H1 (cell line): ENCODE results near the gene CHD2. TPM values are rescaled to one million over a fixed set of nuclear protein-coding genes. Genes with fewer than 3 reads are reported as not detected.

Experiments used
- CTCF ChIA-PET: fragments of 300-600 bp; sonication (Branson Sonifier 250); formaldehyde crosslinking; loops from one replicate; lab custom pipeline; 2021; ENCODE audit not compliant: partially characterized antibody; lab: Charles Lee
- POLR2A ChIA-PET: fragments of 300-600 bp; sonication (Branson Sonifier 250); formaldehyde crosslinking; loops from one replicate; lab custom pipeline; 2021; ENCODE audit warnings: inconsistent platforms; ENCODE audit not compliant: partially characterized antibody; lab: Charles Lee
- DNase-seq, 2 experiments: peaks; one replicate each; pipeline versions ENCODE4 v3.0.0 to v3.0.0-alpha.2; 2010 to 2022; ENCODE audit warnings: low spot score in 2 of 2, low read depth in 1 of 2, mixed read lengths in 1 of 2
- FAIRE-seq: peaks from 2 replicates; lab custom pipeline; 2011; peaks lifted over from hg19 to GRCh38; lab: Jason Lieb, UNC
- H2AFZ ChIP-seq: 2 replicates; pipeline ENCODE4 v1.8.1; 2012; ENCODE audit warnings: low read length, inconsistent platforms
- H2AK5ac ChIP-seq: 2 replicates; pipeline ENCODE4 v1.6.1; 2013; ENCODE audit warnings: low read depth, low read length
- H2BK120ac ChIP-seq: replicated peaks from 2 replicates; pipeline ENCODE3; 2013; ENCODE audit warnings: low read depth, low read length, inconsistent platforms
- H2BK12ac ChIP-seq: 2 replicates; pipeline ENCODE4 v1.6.1; 2013; ENCODE audit warnings: low read depth, low read length
- H2BK15ac ChIP-seq: 2 replicates; pipeline ENCODE4 v1.6.1; 2013; ENCODE audit warnings: low read length
- H2BK20ac ChIP-seq: 2 replicates; pipeline ENCODE4 v1.6.1; 2013; ENCODE audit warnings: low read length
- H2BK5ac ChIP-seq: 2 replicates; pipeline ENCODE4 v1.6.1; 2013; ENCODE audit warnings: low read depth, low read length
- H3K14ac ChIP-seq: 2 replicates; pipeline ENCODE4 v1.6.1; 2013; ENCODE audit warnings: inconsistent platforms; ENCODE audit not compliant: insufficient read length
- H3K18ac ChIP-seq: 2 replicates; pipeline ENCODE4 v1.6.1; 2013; ENCODE audit warnings: low read length; ENCODE audit errors: extremely low read depth
- H3K23ac ChIP-seq: 2 replicates; pipeline ENCODE4 v1.6.1; 2013; ENCODE audit warnings: inconsistent platforms; ENCODE audit not compliant: insufficient read length
- H3K23me2 ChIP-seq: 2 replicates; pipeline ENCODE4 v1.6.1; 2013; ENCODE audit warnings: low read depth, low read length
- H3K27ac ChIP-seq: 2 replicates; pipeline ENCODE4 v1.6.1; 2011; ENCODE audit warnings: low read depth, low read length, inconsistent platforms
- H3K27me3 ChIP-seq, 4 experiments: replicated peaks in 1 of 4; 1 replicate in 1 of 4; 2 replicates in 3 of 4; pipeline versions ENCODE4 v1.6.1 to v1.8.1; 2011 to 2013; ENCODE audit warnings: low read length in 3 of 4, mild to moderate bottlenecking in 3 of 4, inconsistent platforms in 2 of 4, mixed read lengths in 2 of 4, moderate library complexity in 1 of 4; ENCODE audit not compliant: control insufficient read depth in 3 of 4, insufficient read depth in 3 of 4; ENCODE audit errors: extremely low read depth in 1 of 4
- H3K36me3 ChIP-seq, 4 experiments: 2 replicates each; pipeline versions ENCODE4 v1.6.1 to v1.8.1; 2011 to 2013; ENCODE audit warnings: mild to moderate bottlenecking in 4 of 4, low read length in 3 of 4, moderate library complexity in 2 of 4, control low read depth in 1 of 4, inconsistent platforms in 1 of 4; ENCODE audit not compliant: insufficient read depth in 4 of 4, control insufficient read depth in 2 of 4
- H3K4ac ChIP-seq: replicated peaks from 2 replicates; pipeline ENCODE3; 2013; ENCODE audit warnings: low read length, low read depth, mixed read lengths, inconsistent platforms; ENCODE audit not compliant: insufficient read length
- H3K4me1 ChIP-seq, 4 experiments: replicated peaks in 1 of 4; 1 replicate in 1 of 4; 2 replicates in 3 of 4; pipeline versions ENCODE4 v1.6.1 to v1.8.1; 2011 to 2013; ENCODE audit warnings: low read length in 3 of 4, inconsistent platforms in 2 of 4, mixed read lengths in 1 of 4; ENCODE audit not compliant: insufficient read depth in 4 of 4, control insufficient read depth in 3 of 4
- H3K4me2 ChIP-seq, 2 experiments: 2 replicates each; pipeline versions ENCODE4 v1.6.1 to v1.8.1; 2011 to 2013; ENCODE audit warnings: low read depth in 2 of 2, low read length in 2 of 2, control low read depth in 1 of 2, inconsistent platforms in 1 of 2, mild to moderate bottlenecking in 1 of 2; ENCODE audit not compliant: insufficient read depth in 1 of 2
- H3K4me3 ChIP-seq, 4 experiments: fragments of 200-600, 300-600 bp in 1 of 4; sonication (generic), shearing (Covaris generic), sonication (Bioruptor Twin) in 1 of 4; 2 replicates each; pipeline versions ENCODE4 v1.5.1 to v1.8.1; 2011 to 2016; ENCODE audit warnings: low read length in 4 of 4, low read depth in 3 of 4, control low read depth in 2 of 4, inconsistent platforms in 2 of 4, mild to moderate bottlenecking in 2 of 4, mixed read lengths in 1 of 4, moderate library complexity in 1 of 4; ENCODE audit not compliant: insufficient read depth in 2 of 4; ENCODE audit errors: extremely low read depth in 1 of 4
- H3K56ac ChIP-seq: replicated peaks from 2 replicates; pipeline ENCODE3; 2013; ENCODE audit warnings: low read depth, mild to moderate bottlenecking, mixed read lengths, low read length, inconsistent platforms; ENCODE audit not compliant: insufficient read length
- H3K79me1 ChIP-seq: 2 replicates; pipeline ENCODE4 v1.6.1; 2013; ENCODE audit warnings: low read depth, low read length, control low read depth
- H3K79me2 ChIP-seq, 2 experiments: 2 replicates each; pipeline versions ENCODE4 v1.6.1 to v1.8.1; 2012 to 2013; ENCODE audit warnings: low read length in 2 of 2, mild to moderate bottlenecking in 2 of 2, inconsistent platforms in 1 of 2; ENCODE audit not compliant: insufficient read depth in 2 of 2, control insufficient read depth in 1 of 2
- H3K9ac ChIP-seq, 4 experiments: replicated peaks in 1 of 4; 1 replicate in 1 of 4; 2 replicates in 3 of 4; pipeline versions ENCODE4 v1.6.1 to v1.8.1; 2011 to 2013; ENCODE audit warnings: low read depth in 3 of 4, low read length in 3 of 4, control low read depth in 2 of 4, mild to moderate bottlenecking in 2 of 4, moderate library complexity in 2 of 4, inconsistent platforms in 1 of 4; ENCODE audit errors: extremely low read depth in 1 of 4
- H3K9me3 ChIP-seq, 2 experiments: 2 replicates each; pipeline versions ENCODE4 v1.6.1 to v1.8.1; 2012 to 2013; ENCODE audit warnings: mild to moderate bottlenecking in 2 of 2, moderate library complexity in 2 of 2, control low read depth in 1 of 2, inconsistent platforms in 1 of 2, low read depth in 1 of 2, low read length in 1 of 2, mixed read lengths in 1 of 2; ENCODE audit not compliant: insufficient read depth in 2 of 2
- H4K20me1 ChIP-seq, 2 experiments: replicated peaks in 1 of 2; 2 replicates each; pipeline versions ENCODE3 to v1.8.1; 2011 to 2013; ENCODE audit warnings: inconsistent platforms in 2 of 2, low read length in 2 of 2, mild to moderate bottlenecking in 1 of 2; ENCODE audit not compliant: insufficient read depth in 2 of 2, control insufficient read depth in 1 of 2
- H4K5ac ChIP-seq: 2 replicates; pipeline ENCODE4 v1.6.1; 2013; ENCODE audit warnings: low read length, low read depth, mixed read lengths, inconsistent platforms; ENCODE audit not compliant: insufficient read length
- H4K8ac ChIP-seq: 2 replicates; pipeline ENCODE4 v1.8.0; 2013; ENCODE audit warnings: mild to moderate bottlenecking, moderate library complexity, low read length, inconsistent platforms; ENCODE audit not compliant: insufficient read depth; ENCODE audit errors: extremely low read depth
- H4K91ac ChIP-seq: replicated peaks from 2 replicates; pipeline ENCODE3; 2013; ENCODE audit warnings: low read length, mixed read lengths, inconsistent platforms; ENCODE audit not compliant: insufficient read length
- EGR1 ChIP-seq: IDR thresholded peaks from 2 replicates; pipeline ENCODE4 v1.6.1; 2011; ENCODE audit warnings: low read depth, low read length, borderline replicate concordance
- HDAC2 ChIP-seq, 2 experiments: fragments of 300-600 bp in 1 of 2; sonication (generic) in 1 of 2; IDR thresholded peaks; 2 replicates each; pipeline ENCODE4 v1.6.1; 2011 to 2012; ENCODE audit warnings: low read depth in 2 of 2, low read length in 2 of 2, mild to moderate bottlenecking in 2 of 2, moderate library complexity in 2 of 2, borderline replicate concordance in 1 of 2, inconsistent platforms in 1 of 2
- POLR2A ChIP-seq, 2 experiments: IDR thresholded peaks; 1 replicate in 1 of 2; 2 replicates in 1 of 2; pipeline ENCODE4 v1.6.1; 2011; ENCODE audit warnings: low read depth in 2 of 2, low read length in 2 of 2, mild to moderate bottlenecking in 2 of 2; ENCODE audit errors: control extremely low read depth in 1 of 2
- SIN3A ChIP-seq, 2 experiments: IDR thresholded peaks in 1 of 2; conservative IDR thresholded peaks in 1 of 2; 2 replicates each; pipeline ENCODE4 v1.6.1; 2011 to 2012; ENCODE audit warnings: low read length in 2 of 2, improper control_type of control experiment in 1 of 2, low read depth in 1 of 2, mild to moderate bottlenecking in 1 of 2
- SIRT6 ChIP-seq: IDR thresholded peaks from one replicate; pipeline ENCODE4 v1.7.1; 2012; ENCODE audit warnings: low read length, inconsistent platforms
- WGBS, 2 experiments: shearing (Covaris generic) in 1 of 2; methylation state at CpG; one replicate each; pipeline versions ENCODE4 v1.1.6 to v1.1.7; 2013 to 2015; ENCODE audit warnings: low lambda C conversion rate in 2 of 2, mixed read lengths in 2 of 2, inconsistent platforms in 1 of 2, low coverage in 1 of 2, missing lambda C conversion rate in 1 of 2; ENCODE audit not compliant: insufficient replicate concordance in 2 of 2, insufficient coverage in 1 of 2, insufficient read length in 1 of 2; ENCODE audit errors: extremely low coverage in 1 of 2, missing lambda C conversion rate in 1 of 2; 5-methylcytosine and 5-hydroxymethylcytosine counted together
- polyA plus RNA-seq, 7 experiments: library from polyadenylated mRNA; depleted of rRNA in 3 of 7; stranded (reverse) in 5 of 7; unstranded in 2 of 7; fragments of >200 nt in 5 of 7; fragments of 200-250 nt in 2 of 7; gene quantifications; 1 replicate in 5 of 7; 2 replicates in 1 of 7; 4 replicates in 1 of 7; pipeline versions ENCODE4 v1.2.1 to v1.2.3, GENCODE V29; 2011 to 2013; ENCODE audit warnings: missing spikeins in 2 of 7, mixed read lengths in 2 of 7
- total RNA-seq: library from RNA; stranded (reverse); fragmentation: NEBNext Ultra II Directional; extraction: Animal tissue kit (Norgen Biotek cat#: 25700); gene quantifications from 2 replicates; pipeline ENCODE4 v1.2.1, GENCODE V29; 2021

CHD2 gene
- total and polyA plus RNA-seq, 2 of the 8 experiments (the other 6 are each of a cell fraction or from before 2014, with no cell fraction given): 28.8 to 70.0 TPM

- H4K8ac ChIP-seq: no peak overlapping the region
- no peaks in the 10 kb centered on the region for H3K27me3 ChIP-seq
- TF ChIP-seq SIRT6 (no peak), SIN3A (conservative IDR thresholded peaks at IDR 0.05 in 1 of 2, IDR thresholded peaks at IDR 0.05 in 1 of 2; ENCODE audit: low read depth in 1 of 2, low read length in 2 of 2) (no peak), HDAC2 (IDR thresholded peaks at IDR 0.05; ENCODE audit: borderline replicate concordance in 1 of 2, low read depth in 2 of 2, low read length in 2 of 2) (no peak), POLR2A (IDR thresholded peaks at IDR 0.05; ENCODE audit: control extremely low read depth in 1 of 2, low read depth in 2 of 2, low read length in 2 of 2) (no peak), EGR1 (no peak)
- no peak overlapping the region for H2BK5ac ChIP-seq
- no peak overlapping the region for H2BK20ac ChIP-seq
- no peak overlapping the region for H3K4me3 ChIP-seq
- H3K56ac ChIP-seq: no peak overlapping the region
- no peak overlapping the region for H3K27ac ChIP-seq
- peaks cover 2% of the 10 kb centered on the region; the same call in 1 of the 2 replicates for H3K23me2 ChIP-seq
- no peak overlapping the region for H4K5ac ChIP-seq
- H3K23ac ChIP-seq: no peak overlapping the region
- no peaks in the 10 kb centered on the region for H3K9me3 ChIP-seq
- FAIRE-seq (no peak), DNase-seq (no peak)
- no peak overlapping the region for H3K9ac ChIP-seq
- H4K91ac ChIP-seq: no peak overlapping the region
- no peak overlapping the region for H3K14ac ChIP-seq
- ChIA-PET CTCF (interaction anchor here (1.0 to 4.2 kb wide), 4 partner anchors 11 to 108 kb away, joined by 4 to 31 read pairs (median 22); no protein-coding TSS in a partner anchor), POLR2A (interaction anchor here (0.8 to 7.7 kb wide), 4 partner anchors 9 to 98 kb away, joined by 3 to 105 read pairs (median 25); no protein-coding TSS in a partner anchor)
- H2BK15ac ChIP-seq: no peak overlapping the region
- H2BK12ac ChIP-seq: no peak overlapping the region
- H3K79me2 ChIP-seq: peaks cover 40 to 97% of the 10 kb centered on the region in 2 experiments
- H4K20me1 ChIP-seq: peaks cover 26 to 28% of the 10 kb centered on the region in 2 experiments
- no peak overlapping the region for H2AFZ ChIP-seq
- no peak overlapping the region for H3K4ac ChIP-seq
- no peak overlapping the region for H3K18ac ChIP-seq
- no peak overlapping the region for H2AK5ac ChIP-seq
- H3K36me3 ChIP-seq: peaks cover 0 to 24% (median 0%) of the 10 kb centered on the region in 4 experiments; a peak in 1 of 8 replicates
- no peak overlapping the region for H2BK120ac ChIP-seq
- peaks cover 0 to 16% (median 5%) of the 10 kb centered on the region in 4 experiments; a peak in 6 of 7 replicates for H3K4me1 ChIP-seq
- no peak overlapping the region for H3K4me2 ChIP-seq
- H3K79me1 ChIP-seq: no peaks in the 10 kb centered on the region; the same call in 1 of the 2 replicates
- 83% methylated on average over 1 of the region's 1 CpG; no CpG with 5 or more reads in 1 of the 2 experiments for WGBS, 2 experiments
Observed at GRCh38 chr15:92906563-92907081, 6.5 kb downstream of the CHD2 start.
